ENCODE data around the gene DDX4.
A peak's percentile ranks its signal among the peaks of the same experiment; 100 is the strongest.
"Not testable (repeated sequence)": the region's sequence is repeated elsewhere in the genome, so short reads cannot be mapped to it uniquely, and the experiment has no call there.

The DDX4 gene

GRCh38 chr5:55737793-55738192, at the start of gene DDX4:
Gene DDX4, plus strand, starts transcription at chr5:55738061. Its CDS starts 903 bp downstream, at chr5:55738964.
- TF ChIP-seq CTCF (IDR thresholded peaks at IDR 0.05; ENCODE audit: insufficient read depth, low read depth, low read length, missing control alignments) = no peak
- H3K4me3 ChIP-seq (ENCODE audit: low read depth, low read length) = no peak within 1 kb of the TSS
- DNase-seq (ENCODE audit: low read depth) = no peak

GRCh38 chr5:55691265-55692105, 46.4 kb upstream of the DDX4 start:
- no peak overlapping the region for H3K4me3 ChIP-seq (ENCODE audit: low read depth, low read length)
- TF ChIP-seq CTCF (IDR thresholded peaks at IDR 0.05; ENCODE audit: insufficient read depth, low read depth, low read length, missing control alignments) = peak; percentile 37
- peak; percentile 52 for DNase-seq (ENCODE audit: low read depth)

GRCh38 chr5:55692106-55692417, 45.8 kb upstream of the DDX4 start:
- TF ChIP-seq CTCF (IDR thresholded peaks at IDR 0.05; ENCODE audit: insufficient read depth, low read depth, low read length, missing control alignments) = no peak
- H3K4me3 ChIP-seq (ENCODE audit: low read depth, low read length) = no peak overlapping the region
- DNase-seq (ENCODE audit: low read depth) = no peak

- DNase-seq (ENCODE audit: low read depth) = no peak
- no peak for TF ChIP-seq CTCF (IDR thresholded peaks at IDR 0.05; ENCODE audit: insufficient read depth, low read depth, low read length, missing control alignments)
- H3K4me3 ChIP-seq (ENCODE audit: low read depth, low read length) = no peak overlapping the region
Observed at GRCh38 chr5:55692509-55692908, 45.4 kb upstream of the DDX4 start.

- TF ChIP-seq CTCF (IDR thresholded peaks at IDR 0.05; ENCODE audit: insufficient read depth, low read depth, low read length, missing control alignments) = peak; percentile 41
- peak; percentile 51 for DNase-seq (ENCODE audit: low read depth)
- no peak overlapping the region for H3K4me3 ChIP-seq (ENCODE audit: low read depth, low read length)
Observed at GRCh38 chr5:55694152-55694830, 43.6 kb upstream of the DDX4 start.

GRCh38 chr5:55696704-55697103, 41.2 kb upstream of the DDX4 start:
- not testable (repeated sequence) for DNase-seq (ENCODE audit: low read depth); H3K4me3 ChIP-seq (ENCODE audit: low read depth, low read length)

GRCh38 chr5:55699041-55699688, 38.7 kb upstream of the DDX4 start:
- DNase-seq (ENCODE audit: low read depth) = peak; percentile 18
- no peak for TF ChIP-seq CTCF (IDR thresholded peaks at IDR 0.05; ENCODE audit: insufficient read depth, low read depth, low read length, missing control alignments)
- no peak overlapping the region for H3K4me3 ChIP-seq (ENCODE audit: low read depth, low read length)

Measured in GM12865 (cell line).